Brain microvascular endothelial cell (primary cell): ENCODE measurements around the gene TIFAB.

Source experiments
- DNase-seq: peaks from one replicate; pipeline ENCODE4 v3.0.0-alpha.2; 2020
- H3K27ac ChIP-seq: fragments of 250-450 bp; sonication (Bioruptor Pico); 2 replicates; pipeline ENCODE4 v1.5.1; 2020; ENCODE audit warnings: mild to moderate bottlenecking, moderate library complexity
- H3K27me3 ChIP-seq: fragments of 250-450 bp; sonication (Bioruptor Pico); replicated peaks from 2 replicates; pipeline ENCODE4 v1.5.1; 2020; ENCODE audit warnings: mild to moderate bottlenecking
- H3K36me3 ChIP-seq: fragments of 250-450 bp; sonication (Bioruptor Pico); replicated peaks from 2 replicates; pipeline ENCODE4 v1.5.1; 2020; ENCODE audit warnings: mild to moderate bottlenecking
- H3K4me3 ChIP-seq: 2 replicates; pipeline ENCODE4 v1.5.1; 2011; ENCODE audit warnings: low read depth, mild to moderate bottlenecking, control low read depth, low read length, moderate library complexity
- CTCF ChIP-seq: IDR thresholded peaks from 2 replicates; pipeline ENCODE4 v1.5.1; 2011; ENCODE audit warnings: low read depth, mild to moderate bottlenecking, moderate library complexity, low read length, control low read depth, inconsistent platforms; ENCODE audit errors: missing control alignments
- in situ Hi-C: cut with HindIII; loops from 2 replicates; pipeline ENCODE4 v1.10.0; 2017; ENCODE audit warnings: low sequenced_read_pairs, low pct_ligation_motif_present

TIFAB gene

GRCh38 chr5:135433681-135434426 lies 18.3 kb downstream of the TIFAB start:
- no peak overlapping the region for H3K27ac ChIP-seq
- H3K36me3 ChIP-seq: no peaks in the 10 kb centered on the region
- in situ Hi-C loops: no loop called here
- H3K27me3 ChIP-seq: no peaks in the 10 kb centered on the region
- no peak for TF ChIP-seq CTCF
- DNase-seq: no peak
- no peak overlapping the region for H3K4me3 ChIP-seq

- Histone ChIP-seq H3K27ac (no peak overlapping the region), H3K27me3 (no peaks in the 10 kb centered on the region), H3K4me3 (no peak overlapping the region), H3K36me3 (no peaks in the 10 kb centered on the region)
- no peak for TF ChIP-seq CTCF
- in situ Hi-C loops: no loop called here
- no peak for DNase-seq
Observed at GRCh38 chr5:135432113-135432512, 20.0 kb downstream of the TIFAB start.

GRCh38 chr5:135430135-135430437 lies 22.1 kb downstream of the TIFAB start:
- TF ChIP-seq CTCF: no peak
- in situ Hi-C loops: no loop called here
- no peak for DNase-seq
- Histone ChIP-seq H3K4me3 (no peak overlapping the region), H3K36me3 (no peaks in the 10 kb centered on the region), H3K27ac (no peak overlapping the region), H3K27me3 (no peaks in the 10 kb centered on the region)

GRCh38 chr5:135429301-135430134 lies 22.6 kb downstream of the TIFAB start:
- no peak for TF ChIP-seq CTCF
- Histone ChIP-seq H3K4me3 (no peak overlapping the region), H3K27me3 (no peaks in the 10 kb centered on the region), H3K27ac (no peak overlapping the region), H3K36me3 (no peaks in the 10 kb centered on the region)
- DNase-seq: no peak
- in situ Hi-C loops: no loop called here

GRCh38 chr5:135428586-135428985 lies 23.6 kb downstream of the TIFAB start:
- Histone ChIP-seq H3K4me3 (no peak overlapping the region), H3K36me3 (no peaks in the 10 kb centered on the region), H3K27me3 (no peaks in the 10 kb centered on the region), H3K27ac (no peak overlapping the region)
- in situ Hi-C loops: no loop called here
- TF ChIP-seq CTCF: no peak
- DNase-seq: no peak
